SU-DHL-6 (cell line): Measurements from ENCODE around the gene CAMKK1.

Experiments used
- H2AFZ ChIP-seq: fragments of 200-600 bp; sonication (generic); 2 replicates; pipeline ENCODE4 v1.6.1; 2014; ENCODE audit warnings: low read depth, mild to moderate bottlenecking, moderate library complexity, mixed read lengths, antibody characterized with exemption, low read length; ENCODE audit not compliant: severe bottlenecking
- H3F3A ChIP-seq: fragments of 200-600 bp; shearing (Covaris generic); 2 replicates; pipeline ENCODE4 v1.6.0; 2016; ENCODE audit warnings: antibody characterized with exemption, mild to moderate bottlenecking; ENCODE audit not compliant: insufficient read depth
- H3K27ac ChIP-seq: fragments of 200-600 bp; sonication (generic); 2 replicates; pipeline ENCODE4 v1.5.1; 2016; ENCODE audit warnings: low read depth, mild to moderate bottlenecking, low read length, moderate library complexity, mixed read lengths
- H3K27me3 ChIP-seq: fragments of 200-600 bp; sonication (generic), shearing (Covaris generic); 2 replicates; pipeline ENCODE4 v1.6.0; 2014; ENCODE audit warnings: mild to moderate bottlenecking, low read length
- H3K36me3 ChIP-seq: fragments of 200-600 bp; sonication (generic); 2 replicates; pipeline ENCODE4 v1.6.1; 2014; ENCODE audit warnings: mild to moderate bottlenecking, low read length, mixed read lengths
- H3K4me2 ChIP-seq: fragments of 300-600, 200-600 bp; shearing (Covaris generic), sonication (generic); 2 replicates; pipeline ENCODE4 v1.6.0; 2014; ENCODE audit warnings: low read length, low read depth, mild to moderate bottlenecking; ENCODE audit not compliant: poor library complexity, severe bottlenecking
- H3K4me3 ChIP-seq: fragments of 200-600 bp; sonication (generic); 2 replicates; pipeline ENCODE4 v1.5.1; 2014; ENCODE audit warnings: antibody characterized with exemption, low read length, mild to moderate bottlenecking, mixed read lengths; ENCODE audit not compliant: insufficient read depth, poor library complexity, severe bottlenecking
- H3K79me2 ChIP-seq: fragments of 200-600 bp; sonication (generic); 2 replicates; pipeline ENCODE4 v1.6.1; 2014; ENCODE audit warnings: mild to moderate bottlenecking, low read length, moderate library complexity; ENCODE audit not compliant: insufficient read depth
- H3K9ac ChIP-seq: fragments of 200-600 bp; sonication (generic); 2 replicates; pipeline ENCODE4 v1.7.0; 2014; ENCODE audit warnings: mild to moderate bottlenecking, low read length
- H3K9me2 ChIP-seq: fragments of 200-600 bp; sonication (generic); replicated peaks from 2 replicates; pipeline ENCODE4 v1.6.1; 2014; ENCODE audit warnings: low read length; ENCODE audit not compliant: insufficient read depth
- H3K9me3 ChIP-seq: fragments of 200-600 bp; sonication (generic); 2 replicates; pipeline ENCODE4 v1.6.1; 2014; ENCODE audit warnings: low read length, mixed read lengths; ENCODE audit not compliant: insufficient read depth
- H4K20me1 ChIP-seq: fragments of 200-600 bp; sonication (generic); 2 replicates; pipeline ENCODE4 v1.6.1; 2014; ENCODE audit warnings: low read depth, mild to moderate bottlenecking, antibody characterized with exemption, low read length, moderate library complexity, mixed read lengths
- EZH2phosphoT487 ChIP-seq: fragments of 200-600 bp; sonication (generic), shearing (Covaris generic); conservative IDR thresholded peaks from 2 replicates; pipeline ENCODE4 v1.6.1; 2018; ENCODE audit warnings: mild to moderate bottlenecking, antibody characterized with exemption, low read length, moderate library complexity, mixed read lengths
- TF ChIP-seq, protein P1 (sequence below): fragments of 200-600 bp; sonication (generic); IDR thresholded peaks from one replicate; pipeline ENCODE4 v1.5.1; 2017; ENCODE audit warnings: antibody characterized with exemption, mild to moderate bottlenecking, low read length, moderate library complexity; ENCODE audit not compliant: insufficient read depth, poor library complexity, severe bottlenecking

Gene CAMKK1

GRCh38 chr17:3935825-3936355 is 43.0 kb upstream of the CAMKK1 start:
- Histone ChIP-seq H3K9me3 (no peaks in the 10 kb centered on the region), H3K36me3 (peaks cover 4% of the 10 kb centered on the region; the same call in 1 of the 2 replicates), H3K4me3 (no peak overlapping the region), H3K27me3 (no peaks in the 10 kb centered on the region), H3K79me2 (no peaks in the 10 kb centered on the region), H4K20me1 (no peaks in the 10 kb centered on the region), H3K9me2 (no peaks in the 10 kb centered on the region), H2AFZ (no peak overlapping the region), H3K4me2 (no peak overlapping the region), H3F3A (0 out of 2 replicates have a peak, but pooled peaks cover 3% of the 10 kb centered on the region), H3K9ac (no peak overlapping the region), H3K27ac (no peak overlapping the region)
- TF ChIP-seq EZH2phosphoT487, result no peak
- TF ChIP-seq, protein P1, sequence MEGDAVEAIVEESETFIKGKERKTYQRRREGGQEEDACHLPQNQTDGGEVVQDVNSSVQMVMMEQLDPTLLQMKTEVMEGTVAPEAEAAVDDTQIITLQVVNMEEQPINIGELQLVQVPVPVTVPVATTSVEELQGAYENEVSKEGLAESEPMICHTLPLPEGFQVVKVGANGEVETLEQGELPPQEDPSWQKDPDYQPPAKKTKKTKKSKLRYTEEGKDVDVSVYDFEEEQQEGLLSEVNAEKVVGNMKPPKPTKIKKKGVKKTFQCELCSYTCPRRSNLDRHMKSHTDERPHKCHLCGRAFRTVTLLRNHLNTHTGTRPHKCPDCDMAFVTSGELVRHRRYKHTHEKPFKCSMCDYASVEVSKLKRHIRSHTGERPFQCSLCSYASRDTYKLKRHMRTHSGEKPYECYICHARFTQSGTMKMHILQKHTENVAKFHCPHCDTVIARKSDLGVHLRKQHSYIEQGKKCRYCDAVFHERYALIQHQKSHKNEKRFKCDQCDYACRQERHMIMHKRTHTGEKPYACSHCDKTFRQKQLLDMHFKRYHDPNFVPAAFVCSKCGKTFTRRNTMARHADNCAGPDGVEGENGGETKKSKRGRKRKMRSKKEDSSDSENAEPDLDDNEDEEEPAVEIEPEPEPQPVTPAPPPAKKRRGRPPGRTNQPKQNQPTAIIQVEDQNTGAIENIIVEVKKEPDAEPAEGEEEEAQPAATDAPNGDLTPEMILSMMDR, result no peak

DNA sequence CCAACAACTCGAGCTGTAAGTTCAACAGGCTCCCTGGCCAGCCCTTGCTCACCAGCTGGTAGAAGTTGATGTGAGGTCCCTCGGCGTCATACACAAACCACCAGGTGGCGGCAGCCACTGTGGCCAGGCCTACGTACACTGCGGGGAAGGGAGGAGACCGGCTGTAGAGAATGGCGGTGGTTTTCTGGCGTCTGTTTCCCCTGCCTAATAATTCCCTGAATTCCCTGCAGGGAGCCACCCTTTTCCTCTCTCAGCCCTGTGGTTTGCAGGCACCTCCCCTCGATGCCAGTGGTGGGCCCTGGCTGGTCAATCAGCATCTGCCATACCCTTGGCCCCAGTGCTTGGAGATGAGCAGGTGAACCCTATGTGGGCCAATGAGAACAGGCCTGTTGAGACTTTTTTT is 42.3 kb upstream of the CAMKK1 start:
- Histone ChIP-seq H3K4me2 (no peak overlapping the region), H3K9me3 (no peaks in the 10 kb centered on the region), H3K27ac (no peak overlapping the region), H3K4me3 (no peak overlapping the region), H3F3A (0 out of 2 replicates have a peak, but pooled peaks cover 3% of the 10 kb centered on the region), H3K79me2 (no peaks in the 10 kb centered on the region), H3K9ac (no peak overlapping the region), H3K9me2 (no peaks in the 10 kb centered on the region), H2AFZ (no peak overlapping the region), H3K36me3 (peaks cover 4% of the 10 kb centered on the region; the same call in 1 of the 2 replicates), H3K27me3 (no peaks in the 10 kb centered on the region), H4K20me1 (no peaks in the 10 kb centered on the region)
- TF ChIP-seq EZH2phosphoT487, result no peak
- TF ChIP-seq, protein P1, result peak; percentile 28

DNA sequence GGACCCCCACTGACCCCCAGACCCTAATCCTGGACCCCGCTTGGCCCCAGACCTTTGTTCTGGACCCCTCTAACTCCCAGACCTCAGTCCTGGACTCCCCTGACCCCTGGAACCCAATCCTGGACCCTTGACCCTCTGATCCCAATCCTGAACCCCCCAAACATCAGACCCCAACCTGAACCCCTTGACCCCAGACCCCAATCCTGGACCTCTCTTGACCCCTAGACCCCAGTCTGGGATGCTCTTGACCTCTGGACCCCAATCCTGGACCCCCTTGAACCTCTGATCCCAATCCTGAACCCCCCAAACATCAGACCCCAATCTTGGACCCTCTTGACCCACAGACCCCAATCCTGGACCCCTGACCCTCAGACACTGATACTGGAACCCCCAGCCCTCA is 36.9 kb upstream of the CAMKK1 start:
- Histone ChIP-seq H3K9ac (no peak overlapping the region), H3K9me3 (no peaks in the 10 kb centered on the region), H3K9me2 (no peaks in the 10 kb centered on the region), H3K4me3 (no peak overlapping the region), H4K20me1 (no peaks in the 10 kb centered on the region; the same call in 1 of the 2 replicates), H3K27me3 (no peaks in the 10 kb centered on the region), H3K27ac (no peak overlapping the region), H3K36me3 (peaks cover 1% of the 10 kb centered on the region; the same call in 1 of the 2 replicates), H2AFZ (no peak overlapping the region), H3K79me2 (no peaks in the 10 kb centered on the region), H3K4me2 (no peak overlapping the region), H3F3A (0 out of 2 replicates have a peak, but pooled peaks cover 8% of the 10 kb centered on the region)
- TF ChIP-seq, protein P1, result no peak
- no peak for TF ChIP-seq EZH2phosphoT487
